SW480 (cell line): Measurements from ENCODE around the gene HNF4A.
A peak's percentile ranks its signal among the peaks of the same experiment; 100 is the strongest.
"Not testable (repeated sequence)": the region's sequence is repeated elsewhere in the genome, so short reads cannot be mapped to it uniquely, and the experiment has no call there.

Experiments used
- DNase-seq: peaks from one replicate; pipeline ENCODE4 v3.0.0-alpha.2; 2016; ENCODE audit warnings: low spot score

Gene HNF4A

GRCh38 chr20:44345941-44346340 lies 9.6 kb upstream of the HNF4A start:
- not testable (repeated sequence) for DNase-seq

- no peak for DNase-seq
Measured at GRCh38 chr20:44348168-44348659, 7.3 kb upstream of the HNF4A start.

GRCh38 chr20:44349349-44349748 lies 6.2 kb upstream of the HNF4A start:
- no peak for DNase-seq

DNA sequence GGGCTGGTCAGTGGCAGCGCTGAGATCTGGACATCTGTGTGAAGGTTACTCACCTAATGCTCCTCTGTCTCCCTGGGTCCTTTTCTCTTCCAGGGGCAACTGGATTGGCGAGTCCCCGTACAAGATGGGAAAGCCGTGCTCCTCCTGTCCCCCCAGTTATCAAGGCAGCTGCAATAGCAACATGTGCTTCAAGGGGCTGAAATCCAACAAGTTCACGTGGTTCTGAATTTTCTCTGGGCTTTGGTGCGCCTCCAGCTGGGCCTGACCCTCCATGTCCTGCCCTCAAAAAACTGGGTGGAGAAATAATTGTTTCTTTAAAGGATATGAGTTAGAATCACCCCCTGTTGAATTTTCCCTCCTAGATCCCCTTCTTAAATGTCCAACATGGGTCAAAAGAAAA lies 4.9 kb upstream of the HNF4A start:
- no peak for DNase-seq

GRCh38 chr20:44354979-44355497 lies 461 bp upstream of the HNF4A start:
- peak; percentile 95 for DNase-seq

DNA sequence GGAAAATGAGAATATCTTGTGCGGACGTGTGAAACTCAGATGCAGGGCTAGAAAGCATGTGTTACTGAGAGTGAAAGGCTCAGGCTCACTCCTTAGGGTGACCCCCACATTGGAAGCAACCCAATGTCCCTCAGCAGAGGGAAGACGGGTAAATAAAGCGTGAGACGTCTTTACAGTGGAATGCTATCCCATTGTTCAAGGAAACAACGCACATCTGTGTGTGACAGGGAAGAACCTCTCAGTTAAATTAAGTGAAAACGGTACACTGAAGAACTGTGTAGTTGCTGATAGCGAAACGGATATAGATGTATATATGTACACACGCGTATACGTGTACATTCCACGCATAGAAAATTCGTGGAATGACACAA lies 839 bp downstream of the HNF4A start:
- no peak for DNase-seq

GRCh38 chr20:44357020-44357419 lies 1.5 kb downstream of the HNF4A start:
- no peak for DNase-seq

DNA sequence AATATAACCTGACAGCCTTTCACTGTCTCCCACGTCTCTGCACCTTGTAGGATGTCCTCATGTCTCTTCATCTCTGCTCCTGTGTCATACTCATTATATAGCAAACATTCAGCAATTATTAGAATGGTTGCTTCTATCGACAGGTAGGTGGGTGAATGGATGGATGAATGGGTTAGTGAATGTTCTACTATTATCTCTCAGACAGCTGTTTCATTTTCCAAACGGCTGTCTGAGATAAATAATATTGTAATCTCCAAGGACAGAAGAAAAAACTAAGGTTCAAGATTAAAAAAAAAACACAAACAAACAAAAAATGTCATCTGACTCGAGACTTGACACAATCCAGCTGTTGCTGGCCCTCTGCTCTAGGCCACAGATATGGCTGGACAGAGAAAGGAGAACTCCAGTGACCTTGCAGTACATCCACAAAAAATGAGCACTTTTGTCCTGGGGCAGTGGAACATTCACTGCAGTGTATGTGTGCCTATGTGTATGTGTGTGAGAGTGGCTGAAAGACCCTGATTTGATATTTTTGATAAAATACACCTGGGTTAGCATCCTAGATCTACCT lies 2.1 kb downstream of the HNF4A start:
- DNase-seq, result no peak

GRCh38 chr20:44358776-44359175 lies 3.3 kb downstream of the HNF4A start:
- peak; percentile 96 for DNase-seq

DNA sequence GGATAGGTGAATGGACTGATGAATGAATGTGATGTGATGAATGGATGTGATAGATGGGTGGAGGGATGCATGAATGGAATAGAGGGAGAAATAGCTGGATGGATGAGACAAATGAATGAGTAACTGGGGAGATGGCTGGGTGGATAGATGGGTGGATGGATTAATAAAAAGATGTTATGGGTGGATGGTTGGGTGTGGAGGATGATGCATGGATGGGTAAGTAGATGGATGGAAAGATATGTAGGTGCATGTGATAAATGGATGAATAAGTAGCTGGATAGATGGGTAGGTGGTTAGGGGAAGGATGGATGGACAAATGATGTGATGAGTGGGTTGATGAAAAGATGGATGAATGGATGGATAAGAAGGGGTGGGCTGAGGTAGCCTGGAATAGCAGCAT lies 4.7 kb downstream of the HNF4A start:
- no peak for DNase-seq

GRCh38 chr20:44361021-44361420 lies 5.5 kb downstream of the HNF4A start:
- no peak for DNase-seq

DNA sequence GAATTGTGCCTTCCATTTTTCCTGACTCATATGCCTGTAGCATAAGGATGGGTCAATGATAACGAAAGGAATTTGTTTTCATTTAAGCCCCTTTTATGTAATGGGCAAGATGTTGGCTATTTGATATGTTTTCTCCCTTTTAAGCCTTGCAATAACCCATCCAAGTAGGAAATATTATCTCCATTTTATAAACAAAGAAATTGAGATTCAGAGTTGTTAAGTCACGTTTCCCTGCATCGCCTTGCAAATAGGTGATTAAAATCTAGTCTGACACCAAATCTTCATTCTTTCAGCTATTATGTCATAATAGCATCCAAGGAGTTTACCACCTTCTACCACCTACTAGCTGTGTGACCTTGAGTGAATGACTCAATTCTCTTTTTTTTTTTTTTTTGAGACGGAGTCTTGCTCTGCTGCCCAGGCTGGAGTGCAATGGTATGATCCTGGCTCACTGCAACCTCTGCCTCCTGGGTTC lies 7.0 kb downstream of the HNF4A start:
- no peak for DNase-seq

DNA sequence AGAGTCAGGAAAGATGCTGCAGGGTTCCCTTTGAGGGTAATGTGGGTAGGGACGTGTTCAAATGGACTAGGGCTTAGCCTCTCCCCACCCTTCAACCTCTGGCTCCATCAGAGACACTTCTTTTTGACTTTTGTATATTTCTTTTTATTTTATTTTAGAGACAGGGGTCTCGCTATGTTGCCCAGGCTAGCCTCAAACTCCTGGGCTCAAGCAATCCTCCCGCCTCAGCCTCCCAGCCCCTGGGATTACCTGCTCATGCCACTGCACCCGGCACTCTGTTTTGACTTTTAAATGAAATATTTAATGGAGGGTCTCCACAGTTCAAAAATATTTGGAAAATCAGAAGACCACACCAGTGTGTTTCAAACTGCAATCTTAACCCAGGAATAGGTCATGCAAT lies 8.6 kb downstream of the HNF4A start:
- no peak for DNase-seq

DNA sequence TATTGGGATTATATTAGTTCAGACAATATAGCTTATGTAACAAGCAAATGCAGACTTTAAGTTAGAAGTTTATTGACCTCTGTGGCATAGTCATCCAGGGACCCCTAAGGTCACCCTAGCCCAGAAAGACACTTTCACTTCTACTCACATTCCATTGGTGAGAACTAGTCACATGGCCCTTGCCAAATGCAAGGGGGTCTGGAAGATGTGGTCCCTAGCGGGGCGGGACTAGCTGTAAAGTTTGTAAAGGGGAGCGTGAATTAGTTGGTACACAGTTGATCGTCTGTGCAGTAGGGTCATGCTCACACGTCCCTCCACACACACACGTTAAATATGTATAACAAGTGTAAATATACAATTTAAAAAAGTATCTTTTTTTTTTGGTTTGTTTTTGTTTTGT lies 9.3 kb downstream of the HNF4A start:
- no peak for DNase-seq

- no peak for DNase-seq
Measured at GRCh38 chr20:44367746-44368145, 12.2 kb downstream of the HNF4A start.

DNA sequence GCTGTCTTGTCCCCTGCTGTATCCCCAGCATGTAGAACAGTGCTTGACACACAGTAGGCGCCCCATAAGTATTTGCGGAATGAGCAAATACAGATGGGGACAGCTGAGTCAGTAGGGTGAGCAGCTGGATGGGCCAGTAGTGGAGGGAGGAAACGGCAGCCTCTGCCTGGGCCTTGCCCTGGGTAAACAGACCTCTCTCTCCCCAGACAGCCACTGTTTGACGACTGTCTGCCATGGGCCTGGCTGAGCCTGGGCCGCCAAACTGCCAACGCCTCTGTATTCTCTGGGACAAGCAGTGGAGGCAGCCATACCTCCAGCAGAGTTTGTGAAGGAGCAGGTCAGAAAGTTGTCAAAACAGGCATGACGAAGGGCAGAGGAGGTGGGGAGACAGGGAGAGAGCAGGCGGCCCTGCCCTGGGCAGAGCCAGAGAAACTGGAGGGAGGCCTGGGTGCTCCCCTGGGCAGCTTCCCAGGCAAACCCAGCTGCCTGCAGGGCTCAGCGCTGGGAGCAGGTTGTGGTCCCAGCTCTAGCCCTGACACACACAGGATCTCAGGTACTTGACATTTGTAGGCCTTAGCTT lies 15.2 kb downstream of the HNF4A start:
- DNase-seq, result no peak

GRCh38 chr20:44382641-44383040 lies 27.1 kb downstream of the HNF4A start:
- no peak for DNase-seq

DNA sequence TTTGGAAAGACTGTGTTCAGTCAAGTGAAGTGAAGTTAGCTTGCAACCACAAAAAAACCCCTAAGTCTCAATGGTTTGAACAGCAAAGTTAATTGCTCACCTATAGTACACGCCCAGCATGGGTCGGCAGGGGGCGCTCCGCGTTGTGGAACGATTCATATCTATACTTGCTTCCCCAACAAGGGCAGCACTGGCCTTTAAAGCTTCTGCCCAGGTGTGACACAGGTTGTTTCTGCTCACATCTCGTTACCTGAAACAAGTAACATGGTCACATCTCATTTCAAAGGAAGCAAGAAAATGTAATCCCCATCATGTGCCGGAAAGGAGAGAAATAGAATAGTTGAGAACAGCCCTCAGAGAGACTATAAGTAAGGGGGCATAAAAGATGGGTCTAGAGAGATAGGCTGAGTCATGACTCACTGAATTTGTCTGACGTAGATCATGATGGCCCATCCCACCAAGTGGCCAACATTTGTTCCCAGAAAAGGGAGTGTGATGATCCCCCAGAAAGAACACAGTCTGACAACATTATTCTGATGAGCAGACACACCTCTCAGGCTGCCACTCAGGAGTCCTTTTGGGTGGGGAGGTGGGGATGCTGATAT lies 29.0 kb downstream of the HNF4A start:
- peak; percentile 84 for DNase-seq

DNA sequence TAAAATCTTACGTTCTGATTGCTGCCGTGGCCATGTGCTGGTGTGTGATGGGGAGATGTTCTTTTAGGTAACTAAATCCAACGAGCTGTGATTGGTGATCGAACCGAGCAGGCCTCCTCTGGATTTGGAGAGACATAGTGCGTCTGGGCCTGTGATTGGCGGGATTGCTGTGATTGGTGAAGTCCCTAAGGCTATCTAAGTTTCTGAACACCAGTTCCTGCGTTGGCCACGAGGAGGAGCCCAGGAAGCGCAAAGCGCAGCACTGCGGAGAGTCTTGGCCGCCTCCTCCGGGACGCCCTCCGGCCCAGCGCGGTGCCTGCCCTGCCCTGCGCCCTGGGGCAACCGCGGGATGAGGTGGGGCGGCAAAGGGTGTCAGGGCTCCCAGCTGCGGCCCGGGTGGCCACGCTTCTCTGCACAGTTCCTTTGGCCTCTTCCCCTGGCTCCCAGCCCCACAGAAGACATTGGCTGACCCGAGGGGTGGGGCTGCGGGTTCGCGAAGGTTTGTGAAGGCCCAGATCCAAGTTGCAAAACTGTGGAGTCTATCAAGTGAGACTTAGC lies 33.0 kb downstream of the HNF4A start:
- peak; percentile 44 for DNase-seq

GRCh38 chr20:44389871-44390270 lies 34.4 kb downstream of the HNF4A start:
- DNase-seq, result no peak

- DNase-seq, result no peak
Measured at GRCh38 chr20:44390280-44390679, 34.8 kb downstream of the HNF4A start.

DNA sequence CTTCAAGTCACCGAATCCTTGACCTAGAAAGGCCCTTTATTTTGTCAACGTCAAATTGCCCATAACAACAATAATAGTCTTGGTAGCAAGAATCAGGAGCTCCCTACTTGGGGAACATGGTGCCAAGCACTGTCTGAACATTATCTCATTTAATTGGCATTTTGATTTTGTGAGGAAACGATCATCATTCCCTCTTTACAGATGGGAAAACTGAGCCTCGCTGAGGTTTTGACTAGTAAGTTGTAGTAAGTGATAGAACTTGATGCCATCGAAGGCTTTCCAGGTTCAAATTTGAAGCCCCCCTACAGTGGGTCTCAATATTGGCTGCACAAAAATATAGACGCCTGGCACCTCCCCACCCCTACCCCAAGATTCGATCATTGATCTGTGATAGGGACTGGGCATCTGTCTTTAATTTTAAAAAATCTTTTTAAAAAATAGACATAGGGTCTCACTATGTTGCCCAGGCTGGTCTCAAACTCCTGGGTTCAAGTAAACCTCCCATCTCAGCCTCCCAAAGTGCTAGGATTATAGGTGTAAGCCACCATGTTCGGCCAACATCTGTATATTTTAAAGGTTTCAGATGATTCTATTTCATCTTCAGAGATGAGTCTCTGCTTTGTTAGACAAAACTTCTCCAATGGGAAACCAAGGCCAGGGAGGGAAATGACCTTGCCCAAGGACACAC lies 36.7 kb downstream of the HNF4A start:
- no peak for DNase-seq
